HG02943 (cell line): Measurements from ENCODE around the gene INPP5D.

ENCODE experiments used
- ATAC-seq: cut with Tn5 transposase; IDR thresholded peaks from one replicate; pipeline ENCODE4 v1.9.1; 2021; ENCODE audit warnings: mild to moderate bottlenecking, low read depth, moderate library complexity; ENCODE audit not compliant: unreplicated experiment

The INPP5D gene

DNA sequence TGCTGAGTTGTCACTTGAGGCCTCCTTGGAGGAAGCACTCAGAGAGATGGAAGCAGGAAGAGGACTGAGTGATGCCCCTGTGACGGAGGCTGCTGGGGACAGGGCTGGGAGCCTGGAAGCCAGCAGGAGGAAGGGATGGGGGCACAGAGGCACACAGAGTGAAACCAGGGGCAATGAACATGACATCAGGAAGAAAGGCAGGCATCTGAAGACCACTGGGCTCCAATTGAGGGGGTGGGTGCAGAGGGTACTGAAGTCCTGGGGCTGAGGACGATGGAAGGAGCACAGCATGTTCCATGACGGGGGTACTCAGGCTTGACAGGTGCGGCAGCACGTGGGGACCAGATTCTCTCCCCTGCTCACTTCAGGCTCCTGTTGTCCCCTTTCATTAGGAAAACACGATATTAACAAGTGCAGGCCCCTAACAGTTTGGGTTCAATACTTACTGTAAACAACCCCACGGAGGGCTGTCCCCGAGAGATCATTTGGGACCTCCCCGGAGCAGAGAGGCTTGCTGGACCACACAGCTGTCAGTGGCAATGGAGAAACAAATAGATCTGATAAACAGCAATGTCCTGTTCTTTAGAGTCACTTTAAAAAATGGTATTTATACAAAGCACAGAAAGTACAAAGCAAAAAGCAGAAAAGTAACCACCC, 8.7 kb downstream of the INPP5D start:
- no peak for ATAC-seq

DNA sequence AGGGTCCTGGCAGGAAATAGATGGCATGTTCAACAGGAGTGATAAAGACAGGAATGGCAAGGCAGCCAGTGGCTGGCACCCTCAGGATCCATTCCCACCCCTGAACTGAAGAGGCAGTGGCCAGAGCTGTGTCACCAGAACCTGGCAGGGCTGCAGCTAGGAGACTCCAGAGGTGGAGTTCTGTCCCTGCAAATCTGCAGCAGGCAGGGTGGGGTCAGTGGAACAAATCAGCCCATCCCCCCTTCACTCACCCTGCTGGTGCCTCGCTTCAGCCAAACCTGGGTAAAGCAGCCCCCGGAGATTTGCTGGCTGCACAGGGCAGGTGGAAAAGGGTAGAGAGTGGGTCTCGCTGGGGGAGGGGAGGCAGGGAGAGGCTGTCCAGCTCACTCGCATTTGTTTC, 12.7 kb downstream of the INPP5D start:
- ATAC-seq, result no peak

DNA sequence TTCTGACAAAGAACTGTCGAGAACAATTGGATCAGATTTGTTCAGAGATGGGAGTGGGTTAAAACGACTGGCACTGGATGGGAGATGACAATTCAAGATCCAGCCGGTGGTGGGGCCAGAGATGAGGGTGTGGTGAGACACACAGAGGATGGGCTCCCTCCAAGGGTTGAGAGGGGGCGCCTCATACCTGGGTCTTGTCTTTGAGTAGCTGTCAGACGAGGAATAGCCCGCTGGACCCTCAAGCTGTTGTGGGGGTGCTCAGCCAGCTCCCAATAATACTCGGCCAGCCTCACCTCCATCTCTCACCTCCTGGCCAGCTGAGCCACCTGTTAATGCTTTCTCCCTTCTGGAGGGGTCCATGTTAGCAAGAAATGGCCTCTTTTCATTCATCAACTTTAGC, 14.0 kb downstream of the INPP5D start:
- no peak for ATAC-seq

DNA sequence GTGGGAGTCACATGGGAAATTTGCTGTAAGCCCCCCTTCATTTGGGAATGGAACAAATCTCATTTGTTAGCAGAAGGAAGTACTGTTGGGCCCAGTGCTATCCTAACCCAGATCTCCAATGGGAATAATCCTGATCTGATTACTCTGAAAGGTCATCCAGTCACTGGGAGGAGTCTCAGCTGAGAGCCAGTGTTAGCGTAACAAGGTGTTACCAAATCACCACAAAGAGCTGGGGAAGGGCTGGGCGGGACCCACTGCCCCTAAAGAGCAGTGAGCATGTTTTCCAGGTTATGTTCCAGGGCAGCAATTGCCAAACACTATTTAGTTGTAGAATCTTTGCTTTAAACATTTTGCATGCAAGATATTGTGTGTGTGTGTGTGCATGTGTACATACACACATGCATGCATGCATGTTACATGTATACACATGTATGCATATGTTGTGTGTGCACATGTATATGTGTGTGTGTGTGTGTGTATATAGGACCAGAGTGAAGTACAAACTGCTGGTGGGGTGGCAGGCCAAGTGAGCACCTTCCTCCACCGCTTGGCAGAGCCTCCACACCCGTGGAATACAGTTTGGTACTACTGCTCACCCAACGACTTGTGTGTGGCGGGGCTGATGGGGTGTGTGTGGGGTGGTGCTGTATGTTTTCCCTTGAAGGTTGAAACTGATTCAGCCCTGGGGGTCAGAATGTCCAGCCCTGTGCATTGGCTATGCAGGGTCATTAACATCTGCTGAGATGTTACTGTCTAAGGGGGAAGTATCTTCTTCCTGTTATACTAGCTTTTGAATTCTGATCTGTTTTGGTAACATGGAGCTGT, 15.2 kb downstream of the INPP5D start:
- peak; percentile 33 for ATAC-seq

DNA sequence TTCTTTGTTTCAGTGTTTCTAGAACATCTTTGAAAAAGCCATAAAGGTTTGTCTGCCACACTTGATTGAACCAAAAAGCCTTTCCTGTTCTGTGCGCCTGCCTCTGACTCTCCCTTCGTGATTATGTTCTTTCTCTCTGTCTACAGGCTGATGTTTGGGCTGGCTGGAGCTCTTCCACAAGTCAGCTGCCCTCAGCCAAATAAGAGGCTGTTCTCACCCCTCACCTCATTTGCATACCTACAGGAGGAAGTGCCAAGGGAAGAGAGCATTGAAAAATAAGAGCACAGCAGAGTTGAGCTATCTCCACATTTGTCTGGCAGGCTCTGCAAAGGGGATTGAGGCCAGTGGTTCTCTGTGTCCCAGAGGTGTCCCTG, 15.8 kb downstream of the INPP5D start:
- ATAC-seq, result peak; percentile 46

DNA sequence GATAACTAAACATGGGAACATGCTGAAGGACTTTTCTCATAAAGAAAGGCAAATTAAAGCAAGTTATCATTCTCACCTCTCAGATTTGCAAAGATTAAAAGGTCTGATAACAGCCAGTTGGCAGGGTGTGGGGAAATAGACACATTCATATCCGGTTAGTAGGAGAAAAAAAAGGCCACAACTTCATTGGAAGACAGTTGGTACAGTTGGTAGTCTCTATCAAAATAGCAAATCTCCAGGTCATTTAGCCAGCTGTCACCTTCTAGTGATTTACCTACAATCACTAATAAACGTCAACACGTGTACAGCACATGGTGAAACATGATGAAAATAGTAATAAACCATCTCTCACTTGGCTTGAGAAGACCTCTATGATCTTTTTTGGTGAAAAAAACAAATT, 16.6 kb downstream of the INPP5D start:
- ATAC-seq, result no peak

DNA sequence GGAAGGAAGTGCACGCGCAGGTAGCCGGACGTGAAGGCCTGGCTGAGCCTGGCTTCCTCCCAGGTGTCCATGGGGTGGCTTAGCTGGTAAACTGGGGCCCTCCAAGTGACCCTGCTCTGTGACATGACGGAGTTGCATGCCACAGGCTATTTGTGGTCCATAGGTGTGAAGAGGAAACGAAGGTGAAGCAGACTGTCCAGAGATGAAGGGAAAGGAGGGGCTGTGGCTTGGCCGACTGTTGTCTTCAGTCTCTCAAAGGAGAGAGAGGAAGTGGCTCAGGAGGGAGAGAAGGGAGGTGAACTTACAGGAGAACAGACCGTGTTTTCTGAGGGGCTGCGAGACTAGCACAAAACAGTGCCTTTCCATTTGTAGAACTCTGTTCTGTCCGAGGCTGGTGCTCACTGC, 19.3 kb downstream of the INPP5D start:
- peak; percentile 39 for ATAC-seq

DNA sequence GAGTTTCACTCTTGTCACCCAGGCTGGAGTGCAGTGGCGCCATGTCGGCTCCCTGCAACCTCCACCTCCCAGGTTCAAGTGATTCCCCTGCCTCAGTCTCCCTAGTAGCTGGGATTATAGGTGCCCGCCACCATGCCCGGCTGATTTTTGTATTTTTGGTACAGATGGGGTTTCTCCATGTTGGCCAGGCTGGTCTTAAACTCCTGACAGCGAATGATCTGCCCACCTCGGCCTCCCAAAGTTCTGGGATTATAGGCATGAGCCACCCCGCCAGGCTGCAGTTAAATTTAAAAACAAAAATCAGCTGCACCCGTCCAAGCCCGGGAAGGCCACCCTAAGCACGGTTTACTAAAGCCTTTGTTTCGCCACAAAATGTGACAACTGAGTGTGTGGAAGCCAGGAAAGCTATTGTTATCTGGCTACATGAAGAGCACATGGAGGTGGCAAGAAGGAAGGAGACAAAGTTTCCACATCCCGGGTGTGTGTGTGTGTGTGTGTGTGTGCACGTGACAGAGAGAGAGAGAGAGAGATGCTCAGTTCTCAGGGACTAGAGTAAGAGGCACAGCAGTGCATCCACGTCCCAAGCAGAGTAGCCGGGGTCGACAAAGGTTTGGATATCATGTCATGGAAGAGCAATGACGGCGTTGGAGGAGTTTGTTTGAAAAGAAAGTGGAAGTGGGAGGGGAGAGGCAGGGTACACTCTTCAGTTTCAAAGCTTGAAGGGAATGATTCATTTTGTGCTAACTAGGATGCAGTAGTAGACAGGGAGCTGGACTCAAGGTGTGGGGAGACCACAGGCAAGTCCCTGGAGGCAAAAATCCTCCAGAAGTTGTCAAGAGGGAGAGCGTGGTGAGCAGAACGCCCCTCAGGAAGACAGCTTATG, 20.1 kb downstream of the INPP5D start:
- no peak for ATAC-seq

DNA sequence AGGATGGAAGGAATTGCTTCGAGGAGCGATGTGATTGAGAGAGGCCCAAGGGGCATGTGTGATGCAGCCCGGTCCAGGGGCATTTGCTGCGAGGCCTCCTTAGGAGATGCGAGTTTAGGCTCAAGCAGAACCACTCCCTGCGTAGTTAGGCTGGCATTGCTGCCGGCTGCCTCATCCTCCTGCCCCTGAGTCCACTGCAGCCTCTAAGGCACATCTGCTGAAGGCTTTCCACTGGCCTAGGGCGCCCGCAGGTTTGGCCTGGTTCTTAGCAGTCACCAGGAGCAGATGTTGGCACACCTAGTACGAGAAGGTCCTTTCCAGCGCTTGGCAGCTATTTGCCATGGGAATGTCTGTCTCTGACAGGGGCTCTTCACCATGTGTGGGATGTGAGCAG, 20.7 kb downstream of the INPP5D start:
- ATAC-seq, result no peak

DNA sequence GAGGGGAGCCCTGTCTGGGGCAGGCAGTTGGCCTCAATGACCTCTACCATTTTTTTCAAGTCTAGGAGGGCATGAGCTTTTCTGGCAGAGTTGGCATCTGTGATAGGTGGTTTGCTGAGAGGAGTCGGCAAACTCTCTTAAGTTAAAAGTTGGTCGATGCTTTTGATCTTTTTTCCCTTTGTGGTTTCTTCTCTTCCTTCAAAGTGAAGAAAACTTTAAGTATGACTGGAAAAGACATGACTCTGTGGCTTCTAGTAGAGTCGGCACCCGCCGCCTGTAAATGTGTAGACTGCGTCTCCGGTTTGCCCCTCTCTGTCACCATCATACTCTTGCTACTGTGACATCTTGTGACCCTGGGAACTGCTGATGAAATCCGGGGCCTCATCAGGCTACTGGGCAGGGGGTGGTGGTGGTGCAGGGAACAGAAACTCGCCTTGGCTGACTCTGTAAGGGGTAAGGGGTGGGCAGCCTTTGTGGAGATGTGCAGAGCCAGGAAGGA, 21.1 kb downstream of the INPP5D start:
- ATAC-seq, result no peak

DNA sequence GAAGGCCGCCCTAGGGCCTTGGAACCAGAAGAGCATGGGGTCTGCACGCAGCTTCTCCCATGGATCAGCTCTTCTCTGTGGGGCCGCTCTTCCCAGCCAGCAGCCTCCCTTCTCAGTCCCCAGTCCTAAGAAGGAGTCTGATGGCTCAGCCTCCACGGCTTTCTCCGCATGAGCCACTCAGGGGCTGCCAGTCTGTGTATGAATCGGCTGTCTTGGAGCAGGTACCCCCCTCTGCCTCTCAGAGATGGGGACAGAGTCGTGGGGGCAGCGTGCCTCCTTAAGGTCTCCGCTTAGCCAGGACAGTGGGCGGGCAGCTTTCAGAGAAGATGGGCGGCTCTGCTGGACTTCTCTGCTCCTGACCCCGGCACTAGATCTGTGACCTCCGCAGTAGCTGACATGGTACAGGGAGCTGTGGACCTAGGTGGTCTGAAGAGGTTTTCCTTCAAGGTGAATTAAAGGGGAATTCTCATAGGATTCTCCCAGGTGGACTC, 21.6 kb downstream of the INPP5D start:
- ATAC-seq, result peak; percentile 1

DNA sequence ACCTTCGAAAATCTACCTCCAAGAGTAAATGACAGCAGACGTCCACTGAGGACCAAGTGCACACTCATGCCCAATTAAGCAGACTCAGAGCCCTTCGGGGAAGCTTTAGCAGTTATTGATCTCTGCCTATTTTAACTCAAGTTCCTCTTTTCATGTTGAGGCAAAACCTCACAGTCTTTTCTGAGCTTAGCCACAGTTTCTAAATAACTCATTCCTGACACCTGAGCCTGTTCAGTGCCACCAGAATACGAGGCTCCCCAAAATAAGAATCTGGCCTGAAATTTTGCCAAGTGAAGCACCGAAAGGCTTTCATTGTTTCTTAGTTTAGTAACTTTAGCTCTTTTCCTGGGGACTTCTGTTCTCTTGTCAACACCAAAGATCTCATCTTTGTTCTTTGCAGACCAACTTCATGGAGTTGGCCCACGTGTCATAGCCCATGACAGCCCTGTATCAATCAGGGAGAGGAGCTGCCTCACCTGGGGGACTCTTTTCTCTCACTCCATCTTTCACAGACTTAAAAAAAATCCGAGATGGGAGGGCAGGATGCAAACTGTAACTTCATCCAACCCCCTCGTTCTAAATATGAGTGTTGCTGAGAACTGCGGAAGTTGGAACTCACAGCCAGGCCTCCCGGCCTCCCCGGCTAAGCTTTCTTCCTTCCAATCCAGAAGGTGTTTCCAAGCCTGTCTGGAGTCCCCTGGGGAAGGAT, 22.2 kb downstream of the INPP5D start:
- peak; percentile 39 for ATAC-seq

DNA sequence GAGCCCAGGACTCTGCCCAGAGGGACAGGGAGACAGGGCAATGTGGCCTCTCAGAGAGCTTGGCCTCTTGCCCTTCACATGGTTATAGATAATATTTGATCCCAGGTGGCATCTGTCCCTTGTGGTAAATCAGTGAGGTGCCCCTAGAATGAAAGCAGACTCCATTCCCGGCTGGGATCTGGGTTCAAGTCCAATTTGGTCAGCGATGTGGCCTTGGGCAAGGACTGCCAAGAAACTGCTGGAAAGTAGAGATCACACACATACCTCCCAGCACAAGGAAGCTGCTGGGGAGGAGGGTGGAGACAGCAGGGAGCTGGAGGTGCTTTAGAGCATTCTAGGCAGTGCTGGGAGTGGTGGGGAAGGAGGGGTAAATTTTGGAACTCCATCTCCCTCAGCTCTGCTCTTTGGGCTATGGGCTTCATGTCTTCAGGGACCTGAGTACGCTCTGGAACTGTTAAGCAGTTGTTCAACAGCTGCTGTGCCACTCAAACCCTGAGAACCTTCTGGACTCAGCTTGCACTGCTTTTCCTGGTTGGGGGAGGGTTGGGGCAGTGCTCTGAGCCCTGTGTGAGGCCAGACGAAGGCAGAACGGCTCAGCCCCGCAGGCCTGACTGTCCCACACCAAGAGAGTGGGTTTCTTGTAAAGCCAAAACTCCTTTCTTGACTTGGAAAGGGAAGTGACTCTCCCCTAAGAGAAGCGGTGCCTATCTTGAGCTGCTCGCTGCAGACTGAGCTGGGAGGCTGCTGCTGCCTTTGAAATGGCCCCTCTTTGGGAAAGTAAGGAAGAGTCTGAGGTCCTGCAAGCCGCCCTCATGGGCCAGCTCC, 23.0 kb downstream of the INPP5D start:
- no peak for ATAC-seq

DNA sequence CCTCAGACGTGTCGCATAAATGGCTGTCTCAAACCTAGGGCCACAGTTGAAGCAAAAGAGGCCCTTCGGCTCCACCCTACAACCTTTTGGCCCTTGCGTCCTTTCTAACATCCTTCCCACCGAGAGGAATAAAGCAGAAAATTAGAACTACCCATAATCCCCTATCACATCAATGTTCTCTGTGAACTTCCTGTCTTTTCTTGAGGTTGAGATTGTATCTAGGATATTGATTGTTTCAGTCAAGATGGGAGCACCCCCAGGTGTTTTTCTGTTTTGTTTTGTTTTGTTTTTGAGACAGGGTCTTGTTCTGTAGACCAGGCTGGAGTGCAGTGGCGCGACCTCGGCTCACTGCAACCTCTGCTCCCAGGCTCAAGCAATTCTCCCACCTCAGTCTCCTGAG, 23.6 kb downstream of the INPP5D start:
- no peak for ATAC-seq

DNA sequence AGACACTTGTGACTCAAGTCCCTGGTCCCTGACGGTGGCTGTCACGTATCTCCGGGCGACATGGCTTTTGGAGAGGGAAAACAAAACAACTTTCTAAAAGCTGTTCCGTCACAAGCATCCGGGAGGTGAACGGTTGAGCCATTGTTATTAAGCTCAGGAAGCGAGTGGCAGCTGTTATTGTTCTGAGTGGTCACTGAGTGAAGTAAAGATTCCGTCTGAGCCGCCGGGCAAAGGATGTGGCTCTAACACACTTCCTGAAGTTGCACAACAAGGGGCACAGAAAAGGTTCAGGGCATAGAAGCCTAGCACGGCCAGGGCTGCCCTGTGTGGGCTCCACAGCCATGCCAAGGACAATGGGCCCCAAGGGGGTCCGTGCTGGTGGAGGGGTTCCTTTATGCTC, 24.3 kb downstream of the INPP5D start:
- ATAC-seq, result no peak

DNA sequence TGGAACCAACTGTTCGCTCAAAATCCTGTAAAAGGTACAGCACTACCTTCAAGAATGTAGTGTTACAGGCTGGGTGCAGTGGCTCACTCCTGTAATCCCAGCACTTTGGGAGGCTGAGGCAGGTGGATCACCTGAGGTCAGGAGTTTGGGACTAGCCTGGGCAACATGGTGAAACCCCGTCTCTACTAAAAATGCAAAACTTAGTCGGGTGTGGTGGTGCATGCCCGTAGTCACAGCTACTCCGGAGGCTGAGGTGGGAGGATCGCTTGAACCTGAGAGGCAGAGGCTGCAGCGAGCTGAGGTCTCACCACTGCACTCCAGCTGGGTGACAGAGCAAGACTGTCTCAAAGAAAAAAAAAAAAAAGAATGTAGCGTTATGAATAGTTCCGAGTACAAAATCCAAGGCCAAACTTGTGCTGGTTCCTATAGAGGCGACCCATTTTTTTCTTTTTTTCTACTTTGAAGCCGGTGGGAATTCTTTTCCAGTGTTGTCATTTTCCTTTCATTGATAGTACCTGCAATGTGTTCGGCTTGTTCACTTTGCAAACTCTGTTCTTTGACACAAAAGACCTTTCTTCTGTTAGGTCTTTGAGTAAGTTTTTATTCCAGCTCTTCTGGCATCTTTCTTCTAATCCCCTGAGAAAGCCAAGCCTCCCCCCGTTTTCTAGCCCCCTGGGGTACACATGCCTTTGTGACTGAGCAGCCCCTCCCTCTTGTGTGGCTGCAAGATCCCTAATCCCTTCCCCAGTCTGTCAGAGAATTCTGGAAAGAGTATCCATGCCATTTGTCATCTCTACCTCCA, 25.1 kb downstream of the INPP5D start:
- no peak for ATAC-seq

DNA sequence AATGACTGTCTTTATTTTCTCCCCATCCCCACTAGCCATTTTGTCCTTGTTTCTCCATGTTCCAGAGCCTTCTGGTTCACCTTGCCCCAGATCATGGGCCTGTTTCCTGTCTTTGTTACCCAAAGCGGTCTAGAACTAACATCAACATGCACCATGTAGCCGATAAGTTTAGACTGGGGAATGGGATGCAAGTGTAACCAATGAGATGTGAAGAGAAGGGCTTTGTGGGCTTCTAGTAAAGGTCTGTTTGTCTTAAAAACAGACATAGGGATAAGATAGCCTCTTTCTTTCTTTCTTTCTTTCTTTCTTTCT, 25.7 kb downstream of the INPP5D start:
- ATAC-seq, result no peak

DNA sequence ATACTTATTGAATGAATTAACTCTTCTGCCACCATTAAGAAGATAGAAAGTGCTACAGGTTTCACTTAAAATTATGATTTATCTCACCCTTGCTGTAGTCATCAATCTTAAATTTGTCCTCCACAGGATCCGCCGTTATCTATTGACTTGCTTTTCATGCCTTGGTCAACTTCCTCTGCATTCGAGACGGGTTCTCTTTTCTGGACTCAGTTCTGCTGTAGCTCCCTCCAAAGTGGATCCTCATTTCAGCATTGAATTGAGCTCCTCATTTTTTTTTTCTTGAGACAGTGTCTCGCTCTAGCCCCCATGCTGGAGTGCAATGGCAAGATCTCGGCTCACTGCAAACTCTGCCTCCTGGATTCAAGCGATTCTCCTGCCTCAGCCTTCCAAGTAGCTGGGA, 27.6 kb downstream of the INPP5D start:
- no peak for ATAC-seq

DNA sequence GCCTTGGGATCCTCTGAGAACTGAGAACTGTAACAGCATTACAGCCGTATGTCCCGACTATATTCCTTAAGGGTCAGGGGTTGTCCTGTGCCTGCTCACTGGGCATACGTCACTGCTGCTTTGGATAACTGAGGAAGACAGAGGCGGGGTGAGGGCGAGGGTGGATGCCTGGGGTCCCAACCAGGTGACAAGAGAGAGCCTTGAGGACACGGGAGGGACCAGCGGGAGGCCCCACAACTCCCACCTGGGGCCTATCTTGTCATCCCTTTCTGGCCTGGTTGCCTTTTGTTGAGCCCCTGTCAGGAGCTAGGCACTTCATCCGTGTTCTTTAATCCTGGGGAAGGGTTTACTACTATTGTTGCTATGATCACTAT, 28.8 kb downstream of the INPP5D start:
- no peak for ATAC-seq
